ENCODE measurements around the gene RIPK1. TPM values are rescaled to one million over a fixed set of nuclear protein-coding genes. Genes with fewer than 3 reads are reported as not detected.
"Not testable (repeated sequence)": the region's sequence is repeated elsewhere in the genome, so short reads cannot be mapped to it uniquely, and the experiment has no call there.

RIPK1 gene
- total RNA-seq, 1 donor from 2014 or later: 12.2 TPM

DNA sequence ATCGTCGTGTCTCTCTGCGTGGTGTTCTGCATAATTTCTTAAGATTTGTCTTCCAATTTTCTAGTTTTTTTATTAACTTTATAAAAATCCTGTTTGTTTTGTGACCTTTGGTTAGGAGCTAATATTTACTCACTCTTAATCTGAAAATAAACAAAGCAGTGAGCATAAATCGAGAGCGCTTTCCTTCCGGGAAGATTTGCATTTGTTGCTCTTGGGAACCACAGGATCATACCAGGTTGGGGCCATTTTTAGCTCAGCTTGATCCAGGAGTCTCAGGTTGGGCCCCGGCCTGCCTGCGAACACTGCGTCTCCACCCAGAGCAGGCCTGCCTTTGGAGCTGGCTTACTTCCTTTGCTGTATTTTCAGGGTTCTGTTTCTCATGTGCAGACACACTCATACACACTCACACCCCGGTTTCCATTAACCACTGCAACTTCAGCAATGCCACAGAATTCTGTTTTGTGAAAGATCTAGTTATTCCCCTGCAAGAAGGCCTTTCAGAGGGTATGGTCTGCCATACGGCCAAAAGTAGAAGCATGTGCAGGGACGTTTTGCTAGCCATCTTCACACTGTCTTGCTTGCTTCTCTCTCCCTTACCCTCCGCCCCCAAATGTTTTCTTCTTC is 67.5 kb downstream of the RIPK1 start:
- no peak overlapping the region for H3K4me3 Mint-ChIP-seq
- H3K9me3 Mint-ChIP-seq: no peaks in the 10 kb centered on the region

GRCh38 chr6:3136292-3137011 is 68.2 kb downstream of the RIPK1 start:
- Mint-ChIP-seq H3K4me1 (no peaks in the 10 kb centered on the region), H3K4me3 (no peak overlapping the region), H3K9me3 (no peaks in the 10 kb centered on the region), H3K27me3 (ENCODE audit: low read depth) (no peaks in the 10 kb centered on the region), H3K36me3 (ENCODE audit: low read depth) (peaks cover 24% of the 10 kb centered on the region), H3K27ac (ENCODE audit: unreplicated experiment) (no peak overlapping the region)
- no peak for DNase-seq (ENCODE audit: low read depth, low spot score)
- no peak for TF ChIP-seq CTCF (conservative IDR thresholded peaks at IDR 0.05)

More for the DNA sequence above, 67.5 kb downstream of the RIPK1 start:
- Mint-ChIP-seq H3K36me3 (ENCODE audit: low read depth) (peaks cover 25% of the 10 kb centered on the region), H3K27me3 (ENCODE audit: low read depth) (no peaks in the 10 kb centered on the region), H3K27ac (ENCODE audit: unreplicated experiment) (no peak overlapping the region), H3K4me1 (no peaks in the 10 kb centered on the region)
- TF ChIP-seq CTCF (conservative IDR thresholded peaks at IDR 0.05): no peak
- no peak for DNase-seq (ENCODE audit: low read depth, low spot score)

DNA sequence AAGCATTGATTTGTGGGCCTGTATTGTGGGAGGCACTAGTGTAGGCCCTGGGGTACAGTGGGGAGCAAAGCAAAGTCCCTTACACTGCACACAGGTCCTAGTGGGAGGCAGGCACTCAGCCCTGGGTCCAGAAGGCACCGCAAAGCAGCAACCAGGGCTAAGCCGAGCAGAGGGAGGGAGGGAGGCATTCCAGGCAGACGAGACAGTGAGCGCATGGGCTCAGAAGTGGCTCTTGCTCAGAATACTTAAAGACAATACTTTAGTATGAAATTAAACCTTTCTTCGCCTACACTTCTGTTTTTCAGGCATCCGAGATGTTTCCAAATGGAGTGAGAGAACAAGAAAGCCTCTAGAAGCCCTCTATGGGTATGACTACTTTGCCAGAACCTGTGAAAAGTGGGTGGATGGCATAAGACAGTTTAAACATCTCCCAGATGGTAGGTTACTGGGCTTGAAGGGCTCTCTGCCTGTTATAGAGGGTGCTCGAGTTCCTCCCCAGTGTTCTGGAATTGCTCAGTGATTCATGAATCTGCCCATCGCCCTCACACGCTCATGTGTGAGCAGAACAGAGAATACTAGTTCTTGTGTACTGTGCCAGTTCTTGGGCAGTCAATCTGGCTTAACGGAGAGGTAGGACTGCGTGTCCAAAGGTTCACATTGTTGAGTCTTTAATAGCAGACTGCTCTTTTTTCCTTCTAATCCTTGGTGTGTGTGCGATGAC is 68.9 kb downstream of the RIPK1 start:
- no peaks in the 10 kb centered on the region for H3K9me3 Mint-ChIP-seq
- H3K4me3 Mint-ChIP-seq: no peak overlapping the region
- no peak for DNase-seq (ENCODE audit: low read depth, low spot score)
- TF ChIP-seq CTCF (conservative IDR thresholded peaks at IDR 0.05): no peak
- H3K4me1 Mint-ChIP-seq: no peaks in the 10 kb centered on the region
- no peaks in the 10 kb centered on the region for H3K27me3 Mint-ChIP-seq (ENCODE audit: low read depth)
- H3K27ac Mint-ChIP-seq (ENCODE audit: unreplicated experiment): peak overlapping the region; percentile 67
- peaks cover 24% of the 10 kb centered on the region for H3K36me3 Mint-ChIP-seq (ENCODE audit: low read depth)

- not testable (repeated sequence) for H3K4me3 Mint-ChIP-seq; H3K9me3 Mint-ChIP-seq; DNase-seq (ENCODE audit: low read depth, low spot score); H3K27me3 Mint-ChIP-seq (ENCODE audit: low read depth); H3K4me1 Mint-ChIP-seq; H3K27ac Mint-ChIP-seq (ENCODE audit: unreplicated experiment)
- peaks cover 24% of the 10 kb centered on the region for H3K36me3 Mint-ChIP-seq (ENCODE audit: low read depth)
Observed at GRCh38 chr6:3137873-3138272, 69.6 kb downstream of the RIPK1 start.

DNA sequence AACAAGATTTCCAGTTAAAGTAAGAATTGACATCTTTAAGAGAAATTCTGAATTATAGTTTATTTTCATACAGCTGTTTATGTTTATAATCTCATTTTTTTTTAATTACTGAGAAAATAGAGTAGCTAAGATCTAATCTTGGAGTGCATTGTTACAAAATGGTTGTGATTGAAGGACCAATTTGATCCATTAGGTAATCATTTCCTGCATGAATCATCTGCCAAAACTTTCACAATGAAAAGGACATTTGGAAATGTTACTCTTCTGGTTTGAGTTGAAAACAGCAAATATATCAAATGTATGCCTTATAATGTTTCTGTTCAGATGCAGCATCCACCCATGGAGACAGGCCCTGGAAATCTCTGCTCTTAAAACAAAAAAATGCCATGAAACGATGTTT is 70.0 kb downstream of the RIPK1 start:
- no peak overlapping the region for H3K27ac Mint-ChIP-seq (ENCODE audit: unreplicated experiment)
- no peak for TF ChIP-seq CTCF (conservative IDR thresholded peaks at IDR 0.05)
- no peaks in the 10 kb centered on the region for H3K4me1 Mint-ChIP-seq
- no peak for DNase-seq (ENCODE audit: low read depth, low spot score)
- H3K27me3 Mint-ChIP-seq (ENCODE audit: low read depth): no peaks in the 10 kb centered on the region
- peaks cover 22% of the 10 kb centered on the region for H3K36me3 Mint-ChIP-seq (ENCODE audit: low read depth)
- no peaks in the 10 kb centered on the region for H3K9me3 Mint-ChIP-seq
- no peak overlapping the region for H3K4me3 Mint-ChIP-seq
